DOHH2 (cell line): ENCODE data around the gene TMEM9B.

Experiments used
- H3F3A ChIP-seq: fragments of 200-600 bp; sonication (generic), shearing (Covaris generic); 2 replicates; pipeline ENCODE4 v1.6.0; 2016; ENCODE audit warnings: antibody characterized with exemption, mild to moderate bottlenecking; ENCODE audit not compliant: control insufficient read depth, insufficient read depth
- H3K27ac ChIP-seq: fragments of 200-600 bp; sonication (generic); 2 replicates; pipeline ENCODE4 v1.5.1; 2014; ENCODE audit warnings: low read depth, mild to moderate bottlenecking, low read length, moderate library complexity
- H3K27me3 ChIP-seq: fragments of 200-600 bp; sonication (generic); 2 replicates; pipeline ENCODE4 v1.6.1; 2014; ENCODE audit warnings: mild to moderate bottlenecking, low read length, mixed read lengths; ENCODE audit not compliant: control insufficient read depth
- H3K36me3 ChIP-seq: fragments of 200-600 bp; sonication (generic); 2 replicates; pipeline ENCODE4 v1.6.1; 2014; ENCODE audit warnings: mild to moderate bottlenecking, low read length, moderate library complexity, mixed read lengths; ENCODE audit not compliant: control insufficient read depth
- H3K4me1 ChIP-seq: fragments of 200-600 bp; sonication (generic); 2 replicates; pipeline ENCODE4 v1.6.1; 2014; ENCODE audit warnings: mild to moderate bottlenecking, low read length, mixed read lengths; ENCODE audit not compliant: control insufficient read depth
- H3K4me2 ChIP-seq: fragments of 200-600 bp; sonication (generic); 2 replicates; pipeline ENCODE4 v1.6.0; 2014; ENCODE audit warnings: mild to moderate bottlenecking, low read length, moderate library complexity
- H3K4me3 ChIP-seq: fragments of 200-600 bp; sonication (generic); 2 replicates; pipeline ENCODE4 v1.5.1; 2014; ENCODE audit warnings: mild to moderate bottlenecking, low read length, mixed read lengths
- H3K79me2 ChIP-seq: fragments of 200-600 bp; sonication (generic); 2 replicates; pipeline ENCODE4 v1.6.1; 2014; ENCODE audit warnings: mild to moderate bottlenecking, low read length, mixed read lengths; ENCODE audit not compliant: control insufficient read depth
- H3K9me2 ChIP-seq: fragments of 200-600 bp; sonication (generic); replicated peaks from 2 replicates; pipeline ENCODE4 v1.6.1; 2014; ENCODE audit warnings: mild to moderate bottlenecking, low read length, mixed read lengths; ENCODE audit not compliant: control insufficient read depth
- H3K9me3 ChIP-seq: fragments of 200-600 bp; sonication (generic); 2 replicates; pipeline ENCODE4 v1.6.1; 2014; ENCODE audit warnings: antibody characterized with exemption, low read length, mixed read lengths; ENCODE audit not compliant: control insufficient read depth, insufficient read depth
- H4K20me1 ChIP-seq: fragments of 200-600 bp; sonication (generic); 2 replicates; pipeline ENCODE4 v1.6.0; 2014; ENCODE audit warnings: low read depth, mild to moderate bottlenecking, antibody characterized with exemption, low read length, moderate library complexity; ENCODE audit not compliant: control insufficient read depth, insufficient read depth
- CTCF ChIP-seq: fragments of 200-600 bp; sonication (generic); IDR thresholded peaks from one replicate; pipeline ENCODE4 v1.5.1; 2014; ENCODE audit warnings: antibody characterized with exemption, mild to moderate bottlenecking, low read depth, low read length; ENCODE audit not compliant: poor library complexity, severe bottlenecking
- EZH2phosphoT487 ChIP-seq: fragments of 200-600 bp; sonication (generic); IDR thresholded peaks from 2 replicates; pipeline ENCODE4 v1.6.1; 2017; ENCODE audit warnings: borderline replicate concordance, mild to moderate bottlenecking, antibody characterized with exemption, low read length, moderate library complexity, mixed read lengths

TMEM9B gene

GRCh38 chr11:8963569-8964323, 496 bp downstream of the TMEM9B start:
- Histone ChIP-seq H3K27me3 (no peaks in the 10 kb centered on the region), H3K4me1 (peaks cover 25% of the 10 kb centered on the region), H3K79me2 (peaks cover 59% of the 10 kb centered on the region), H3F3A (no peaks in the 10 kb centered on the region; the same call in 1 of the 2 replicates), H3K9me2 (no peaks in the 10 kb centered on the region), H4K20me1 (0 out of 2 replicates have a peak, but pooled peaks cover 3% of the 10 kb centered on the region), H3K4me3 (peak overlapping the region; percentile 77), H3K27ac (peak overlapping the region; percentile 45), H3K4me2 (peak overlapping the region; percentile 80), H3K36me3 (peaks cover 13% of the 10 kb centered on the region), H3K9me3 (no peaks in the 10 kb centered on the region)
- no peak for TF ChIP-seq CTCF
- no peak for TF ChIP-seq EZH2phosphoT487

- peaks cover 62% of the 10 kb centered on the region for H3K79me2 ChIP-seq
- H3K36me3 ChIP-seq: peaks cover 13% of the 10 kb centered on the region
- H3K4me1 ChIP-seq: peaks cover 25% of the 10 kb centered on the region
- no peak for TF ChIP-seq CTCF
- TF ChIP-seq EZH2phosphoT487: no peak
- no peak overlapping the region for H3K27ac ChIP-seq
- no peaks in the 10 kb centered on the region for H3K9me2 ChIP-seq
- H3K27me3 ChIP-seq: no peaks in the 10 kb centered on the region
- 0 out of 2 replicates have a peak, but pooled peaks cover 3% of the 10 kb centered on the region for H4K20me1 ChIP-seq
- H3K4me2 ChIP-seq: peak overlapping the region; percentile 80
- no peaks in the 10 kb centered on the region for H3K9me3 ChIP-seq
- peak overlapping the region; percentile 77 for H3K4me3 ChIP-seq
- no peaks in the 10 kb centered on the region; the same call in 1 of the 2 replicates for H3F3A ChIP-seq
Observed at GRCh38 chr11:8962841-8963240, 1.4 kb downstream of the TMEM9B start.

GRCh38 chr11:8961401-8961800, 2.8 kb downstream of the TMEM9B start:
- H3K9me2 ChIP-seq: no peaks in the 10 kb centered on the region
- no peaks in the 10 kb centered on the region for H3K9me3 ChIP-seq
- H3K4me3 ChIP-seq: no peak overlapping the region
- no peak overlapping the region for H3K4me2 ChIP-seq
- peaks cover 62% of the 10 kb centered on the region for H3K79me2 ChIP-seq
- H3F3A ChIP-seq: no peaks in the 10 kb centered on the region; the same call in 1 of the 2 replicates
- H3K27me3 ChIP-seq: no peaks in the 10 kb centered on the region
- H4K20me1 ChIP-seq: 0 out of 2 replicates have a peak, but pooled peaks cover 3% of the 10 kb centered on the region
- H3K4me1 ChIP-seq: peaks cover 25% of the 10 kb centered on the region
- peaks cover 17% of the 10 kb centered on the region for H3K36me3 ChIP-seq
- no peak overlapping the region for H3K27ac ChIP-seq
- TF ChIP-seq EZH2phosphoT487 (no peak), CTCF (no peak)
